Brain microvascular endothelial cell (primary cell): Measurements from ENCODE around the gene FARS2.
A peak's percentile ranks its signal among the peaks of the same experiment; 100 is the strongest.

Experiments used
- DNase-seq: peaks from one replicate; pipeline ENCODE4 v3.0.0-alpha.2; 2020
- H3K27ac ChIP-seq: fragments of 250-450 bp; sonication (Bioruptor Pico); 2 replicates; pipeline ENCODE4 v1.5.1; 2020; ENCODE audit warnings: mild to moderate bottlenecking, moderate library complexity
- H3K27me3 ChIP-seq: fragments of 250-450 bp; sonication (Bioruptor Pico); replicated peaks from 2 replicates; pipeline ENCODE4 v1.5.1; 2020; ENCODE audit warnings: mild to moderate bottlenecking
- H3K36me3 ChIP-seq: fragments of 250-450 bp; sonication (Bioruptor Pico); replicated peaks from 2 replicates; pipeline ENCODE4 v1.5.1; 2020; ENCODE audit warnings: mild to moderate bottlenecking
- H3K4me3 ChIP-seq: 2 replicates; pipeline ENCODE4 v1.5.1; 2011; ENCODE audit warnings: low read depth, mild to moderate bottlenecking, control low read depth, low read length, moderate library complexity
- in situ Hi-C: cut with HindIII; loops from 2 replicates; pipeline ENCODE4 v1.10.0; 2017; ENCODE audit warnings: low sequenced_read_pairs, low pct_ligation_motif_present
- TF ChIP-seq, protein P1 (sequence below): IDR thresholded peaks from 2 replicates; pipeline ENCODE4 v1.5.1; 2011; ENCODE audit warnings: low read depth, mild to moderate bottlenecking, moderate library complexity, low read length, control low read depth, inconsistent platforms; ENCODE audit errors: missing control alignments

FARS2 gene

DNA sequence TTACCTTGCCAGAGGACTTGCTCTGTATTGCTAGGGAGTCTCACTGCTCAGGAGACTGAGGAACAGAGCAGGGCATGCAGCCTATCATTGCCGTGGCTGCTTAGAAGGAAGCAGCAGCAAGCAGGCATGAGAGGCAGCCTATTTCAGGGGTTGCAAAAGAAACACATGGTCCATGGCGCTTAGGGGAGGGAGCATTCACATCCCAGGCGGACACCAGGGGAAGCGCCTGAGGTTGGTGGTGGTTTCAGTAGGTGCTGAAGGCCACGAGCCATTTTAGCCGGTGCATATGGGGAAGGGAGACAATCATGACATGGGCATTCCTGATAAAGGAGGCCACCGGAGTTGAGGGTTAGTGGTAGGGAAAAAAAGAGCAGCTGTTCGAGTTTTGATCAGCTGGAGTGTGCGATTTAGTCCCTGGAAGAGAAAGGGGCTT, 20.9 kb downstream of the FARS2 start:
- in situ Hi-C loops, result no loop called here
- Histone ChIP-seq H3K27me3 (no peaks in the 10 kb centered on the region), H3K4me3 (no peak overlapping the region), H3K36me3 (no peaks in the 10 kb centered on the region), H3K27ac (no peak overlapping the region)
- DNase-seq, result no peak
- TF ChIP-seq, protein P1, sequence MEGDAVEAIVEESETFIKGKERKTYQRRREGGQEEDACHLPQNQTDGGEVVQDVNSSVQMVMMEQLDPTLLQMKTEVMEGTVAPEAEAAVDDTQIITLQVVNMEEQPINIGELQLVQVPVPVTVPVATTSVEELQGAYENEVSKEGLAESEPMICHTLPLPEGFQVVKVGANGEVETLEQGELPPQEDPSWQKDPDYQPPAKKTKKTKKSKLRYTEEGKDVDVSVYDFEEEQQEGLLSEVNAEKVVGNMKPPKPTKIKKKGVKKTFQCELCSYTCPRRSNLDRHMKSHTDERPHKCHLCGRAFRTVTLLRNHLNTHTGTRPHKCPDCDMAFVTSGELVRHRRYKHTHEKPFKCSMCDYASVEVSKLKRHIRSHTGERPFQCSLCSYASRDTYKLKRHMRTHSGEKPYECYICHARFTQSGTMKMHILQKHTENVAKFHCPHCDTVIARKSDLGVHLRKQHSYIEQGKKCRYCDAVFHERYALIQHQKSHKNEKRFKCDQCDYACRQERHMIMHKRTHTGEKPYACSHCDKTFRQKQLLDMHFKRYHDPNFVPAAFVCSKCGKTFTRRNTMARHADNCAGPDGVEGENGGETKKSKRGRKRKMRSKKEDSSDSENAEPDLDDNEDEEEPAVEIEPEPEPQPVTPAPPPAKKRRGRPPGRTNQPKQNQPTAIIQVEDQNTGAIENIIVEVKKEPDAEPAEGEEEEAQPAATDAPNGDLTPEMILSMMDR, result no peak

DNA sequence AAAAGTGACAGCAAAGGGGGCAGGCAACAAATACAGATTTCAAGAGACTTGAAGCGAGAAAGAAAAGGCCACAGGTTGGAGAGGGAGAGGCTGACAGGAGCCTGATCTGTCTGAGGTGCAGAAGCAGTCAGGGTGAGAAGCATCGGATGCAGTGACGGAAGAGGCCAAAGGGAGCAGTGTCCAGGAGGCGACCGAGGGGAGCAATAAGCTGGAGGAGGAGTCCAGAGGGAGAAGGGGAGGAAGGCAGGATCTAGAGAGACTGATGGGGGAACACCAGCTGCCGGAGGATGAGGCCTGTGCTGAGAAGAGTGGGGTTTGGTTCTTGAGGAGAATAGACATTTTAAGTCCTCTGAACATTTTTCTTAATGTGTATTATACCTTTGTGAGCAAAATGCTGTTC, 23.8 kb downstream of the FARS2 start:
- no peak overlapping the region for H3K27ac ChIP-seq
- H3K4me3 ChIP-seq, result no peak overlapping the region
- in situ Hi-C loops, result no loop called here
- no peak for DNase-seq
- TF ChIP-seq, protein P1, result no peak
- H3K36me3 ChIP-seq, result no peaks in the 10 kb centered on the region
- no peaks in the 10 kb centered on the region for H3K27me3 ChIP-seq

DNA sequence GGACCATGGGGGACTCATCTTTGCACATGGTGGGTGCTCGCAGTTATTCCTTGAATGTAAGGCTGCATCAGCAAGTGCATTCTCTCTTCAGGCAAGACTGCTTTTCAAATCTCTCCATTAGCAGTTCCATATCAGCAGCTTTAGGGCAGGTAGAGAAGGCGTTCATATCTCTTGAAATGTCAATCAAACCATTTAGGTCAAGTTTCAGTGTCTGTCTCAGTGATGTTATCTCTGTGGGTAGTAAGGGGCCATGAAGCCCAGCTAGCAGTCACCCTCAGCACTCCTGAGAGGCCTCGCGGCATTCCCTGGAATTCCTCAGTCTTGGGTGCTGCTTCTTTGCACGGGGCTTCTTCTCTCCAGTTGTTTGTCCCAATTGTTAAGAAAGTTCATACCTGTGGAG, 24.2 kb downstream of the FARS2 start:
- no peak overlapping the region for H3K4me3 ChIP-seq
- no peak overlapping the region for H3K27ac ChIP-seq
- TF ChIP-seq, protein P1, result no peak
- H3K27me3 ChIP-seq, result no peaks in the 10 kb centered on the region
- no peak for DNase-seq
- in situ Hi-C loops, result no loop called here
- H3K36me3 ChIP-seq, result no peaks in the 10 kb centered on the region

DNA sequence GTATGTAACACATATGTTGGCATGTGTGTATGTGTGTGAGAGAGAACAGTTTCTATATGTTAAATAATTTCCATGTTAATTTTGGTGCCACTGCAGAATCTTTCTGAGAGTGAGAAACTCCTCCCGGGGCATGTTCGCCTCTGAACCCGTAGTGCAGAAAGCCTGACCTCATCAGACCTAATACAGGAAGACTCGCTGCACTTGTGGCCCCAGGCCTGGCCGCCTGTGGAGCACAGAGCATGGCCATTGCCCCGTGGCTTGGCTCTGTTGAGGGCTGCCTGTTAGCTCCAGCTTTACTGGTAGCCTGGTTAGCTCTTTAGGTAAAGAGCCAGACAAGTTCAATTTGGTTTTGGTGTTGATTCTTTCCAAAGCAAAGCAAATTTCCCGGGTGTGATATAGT, 25.5 kb downstream of the FARS2 start:
- Histone ChIP-seq H3K27me3 (no peaks in the 10 kb centered on the region), H3K36me3 (no peaks in the 10 kb centered on the region), H3K4me3 (no peak overlapping the region), H3K27ac (no peak overlapping the region)
- no peak for DNase-seq
- in situ Hi-C loops, result no loop called here
- TF ChIP-seq, protein P1, result no peak

DNA sequence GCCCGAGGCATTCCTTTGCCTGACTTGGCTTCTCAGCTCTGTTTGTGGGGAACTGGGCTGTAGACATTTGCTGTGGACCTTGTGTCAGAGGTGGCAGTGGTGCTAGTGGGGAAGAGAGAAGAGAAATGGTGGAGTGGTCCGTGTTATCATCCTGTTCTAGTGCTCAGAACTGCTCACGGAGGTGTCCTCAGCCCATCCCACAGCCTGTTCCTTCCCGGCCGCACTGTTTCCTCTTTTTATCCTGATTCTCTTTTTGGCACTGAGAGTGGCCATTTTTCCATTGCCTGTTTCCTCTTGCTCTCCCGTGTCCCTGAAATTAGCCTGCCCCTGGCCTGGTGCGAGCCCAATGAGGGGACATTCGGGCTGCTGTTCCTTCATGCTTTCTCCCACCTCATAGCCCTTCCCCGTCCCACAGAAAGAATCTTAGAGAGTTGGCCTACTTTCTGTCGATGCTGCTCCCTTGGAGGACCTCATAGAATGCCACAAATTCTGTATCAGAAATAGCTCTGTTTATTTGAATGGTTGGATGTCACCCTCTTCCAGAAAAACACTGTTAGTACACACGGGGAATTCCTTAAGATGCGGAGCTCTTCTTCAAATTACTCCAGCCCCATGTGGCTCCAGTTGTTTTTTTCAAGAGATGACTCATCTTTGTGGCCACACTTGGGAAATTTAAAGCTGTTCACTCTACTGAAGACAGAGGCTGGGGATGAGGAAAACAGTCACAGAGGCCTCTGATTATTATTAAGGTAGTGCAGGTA, 26.1 kb downstream of the FARS2 start:
- DNase-seq, result peak; percentile 69
- in situ Hi-C loops, result no loop called here
- TF ChIP-seq, protein P1, result no peak

DNA sequence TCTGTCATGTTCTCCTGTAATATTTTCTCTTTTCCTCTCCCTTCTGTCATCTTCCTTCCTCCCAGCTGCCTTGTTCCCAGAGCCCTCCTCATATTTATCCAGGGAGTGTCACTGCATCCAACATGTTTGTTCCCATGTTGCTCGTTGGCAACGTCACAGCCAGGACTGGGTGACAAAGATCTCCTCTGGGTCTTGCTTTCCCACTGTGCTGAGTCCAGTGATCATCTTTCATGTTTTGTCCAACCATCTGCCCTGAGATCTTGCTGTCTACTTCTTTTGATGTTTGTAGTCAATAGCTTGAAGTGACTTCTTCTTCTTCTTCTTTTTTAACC, 26.6 kb downstream of the FARS2 start:
- H3K4me3 ChIP-seq, result no peak overlapping the region
- TF ChIP-seq, protein P1, result no peak
- H3K27me3 ChIP-seq, result no peaks in the 10 kb centered on the region
- in situ Hi-C loops, result no loop called here
- no peak for DNase-seq
- no peak overlapping the region for H3K27ac ChIP-seq
- no peaks in the 10 kb centered on the region for H3K36me3 ChIP-seq

More for the DNA sequence above, 26.1 kb downstream of the FARS2 start:
- H3K36me3 ChIP-seq, result no peaks in the 10 kb centered on the region
- H3K27me3 ChIP-seq, result no peaks in the 10 kb centered on the region
- no peak overlapping the region for H3K27ac ChIP-seq
- no peak overlapping the region for H3K4me3 ChIP-seq
